Tibial nerve (tissue), 4 donors: ENCODE measurements around the gene TSPYL4.

Source experiments
- CTCF ChIP-seq, 5 experiments: fragments of 200-600 bp in 3 of 5; fragments of 450-650 bp in 2 of 5; sonication (generic) in 3 of 5; IDR thresholded peaks; one replicate each; pipeline ENCODE4 v1.5.1; 2016 to 2019; ENCODE audit warnings: antibody characterized with exemption in 5 of 5, mild to moderate bottlenecking in 3 of 5, moderate library complexity in 2 of 5
- EP300 ChIP-seq, 2 donors: sonication (generic); formaldehyde crosslinking; IDR thresholded peaks; one replicate each; pipeline ENCODE4 v1.6.1; 2017; ENCODE audit warnings: antibody characterized with exemption in 2 of 2, mild to moderate bottlenecking in 1 of 2
- POLR2A ChIP-seq, 2 donors: fragments of 450-650 bp; IDR thresholded peaks; one replicate each; pipeline ENCODE4 v1.6.1; 2017; ENCODE audit warnings: antibody characterized with exemption in 2 of 2, mild to moderate bottlenecking in 2 of 2, moderate library complexity in 2 of 2

DNA sequence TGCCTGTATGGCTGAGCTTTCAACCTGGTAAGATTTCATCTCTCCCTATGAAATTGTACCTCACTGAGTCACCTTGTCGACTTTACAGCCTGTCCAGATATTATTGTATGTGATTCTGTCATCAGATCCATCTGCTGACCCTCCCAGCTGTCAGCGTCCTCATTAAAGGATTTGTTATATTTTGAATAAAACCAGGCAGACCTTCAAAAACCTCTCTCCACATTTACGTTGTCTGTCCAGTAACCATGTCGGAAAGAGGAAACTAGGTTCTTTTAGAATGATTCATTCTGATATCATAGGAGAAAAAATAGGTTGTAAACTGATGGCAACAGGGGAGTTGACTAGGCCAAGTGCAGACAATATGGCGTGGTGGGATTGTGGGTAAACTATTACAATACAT lies 38.5 kb downstream of the TSPYL4 start:
- no peak for TF ChIP-seq EP300 (IDR thresholded peaks at IDR 0.05)
- no peak for TF ChIP-seq CTCF (IDR thresholded peaks at IDR 0.05)
- TF ChIP-seq POLR2A (IDR thresholded peaks at IDR 0.05): no peak
